Measurements from ENCODE around the gene GRK5.

GRCh38 chr10:119446441-119447277, 239.3 kb downstream of the GRK5 start:
- TF ChIP-seq EZH2 (IDR thresholded peaks at IDR 0.05; ENCODE audit: borderline replicate concordance, low read depth, low read length, poor library complexity, severe bottlenecking) (no peak), CTCF (conservative IDR thresholded peaks at IDR 0.05; ENCODE audit: low read depth, low read length) (no peak)
